Amygdala (tissue), 56 donors: ENCODE measurements around the gene CD163L1.
"Not testable (repeated sequence)": the region's sequence is repeated elsewhere in the genome, so short reads cannot be mapped to it uniquely, and the experiment has no call there.

Experiments used
- DNase-seq, 56 donors: peaks; one replicate each; lab custom pipeline; 2025; lab: John Stamatoyannopoulos, UW

The CD163L1 gene

DNA sequence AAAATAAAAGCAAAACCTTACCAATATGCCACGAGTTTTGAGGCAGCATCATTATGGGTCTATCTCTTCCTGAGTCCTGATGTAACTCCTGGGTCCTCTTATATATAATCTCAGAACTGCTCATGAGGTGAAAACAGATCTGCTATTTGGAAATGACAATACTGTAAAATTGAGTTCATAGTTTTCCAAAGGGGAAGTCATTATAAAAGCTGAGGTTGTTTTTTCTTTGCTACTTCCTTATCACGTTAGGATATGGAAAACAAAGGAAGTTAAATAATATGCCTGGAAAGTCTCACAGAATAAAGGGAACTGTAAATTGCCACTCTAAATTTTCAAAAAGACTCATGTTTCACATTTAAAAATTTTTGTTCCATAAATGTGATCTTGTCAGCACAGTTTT is at the start of gene CD163L1:
CD163L1 (minus strand) TSS at position 78 of the 400 bp plus-strand sequence; CDS start at position 52, 26 bp downstream.
- no peak for DNase-seq

DNA sequence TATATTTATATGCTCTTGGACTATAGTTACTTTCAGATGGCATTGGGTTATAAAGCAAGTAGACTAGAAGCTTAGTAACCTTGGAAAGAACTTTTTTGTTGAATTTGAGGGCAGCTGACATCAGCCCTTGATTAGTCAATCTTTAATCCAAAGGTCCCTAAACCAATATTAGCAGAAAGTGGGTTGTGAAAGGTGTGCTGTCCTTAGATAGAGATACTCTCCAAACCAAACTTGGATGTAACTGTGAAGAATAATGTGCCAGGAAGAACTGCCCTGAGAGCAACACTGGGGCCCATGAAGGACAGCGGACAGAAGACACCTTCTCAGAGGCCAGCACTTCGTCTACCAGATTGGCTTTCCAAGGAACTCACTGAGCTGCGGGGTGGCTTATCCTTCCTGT is 49.1 kb upstream of the CD163L1 start:
- no peak for DNase-seq

GRCh38 chr12:7486512-7486911 is 42.6 kb upstream of the CD163L1 start:
- DNase-seq = no peak

- DNase-seq = no peak
Observed at GRCh38 chr12:7485095-7485494, 41.1 kb upstream of the CD163L1 start.

DNA sequence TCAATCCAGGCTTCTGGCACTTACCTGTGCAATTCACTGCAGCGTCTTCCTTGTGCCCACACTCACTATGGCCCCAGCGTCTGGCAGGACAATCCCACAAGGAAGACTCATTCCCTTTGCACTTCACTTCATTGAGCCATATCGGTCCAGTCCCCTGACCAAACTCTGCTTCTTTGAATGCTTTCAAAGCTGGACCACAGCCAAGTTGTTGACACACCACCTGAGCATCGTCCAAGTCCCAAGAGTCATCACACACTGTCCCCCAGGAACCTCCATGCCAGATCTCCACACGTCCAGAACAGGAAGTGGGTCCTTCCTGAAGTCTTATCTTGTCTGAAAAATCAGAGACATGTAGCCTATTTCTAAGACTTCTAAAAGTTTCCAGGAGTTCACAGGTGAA is 39.4 kb upstream of the CD163L1 start:
- DNase-seq = no peak

- DNase-seq = no peak
Observed at GRCh38 chr12:7479771-7480170, 35.8 kb upstream of the CD163L1 start.

- no peak for DNase-seq
Observed at GRCh38 chr12:7472060-7472459, 28.1 kb upstream of the CD163L1 start.

GRCh38 chr12:7460375-7461259 is 16.7 kb upstream of the CD163L1 start:
- DNase-seq = peak in 18 of 56 donors; percentile 1 to 65 (median 18)

GRCh38 chr12:7459973-7460372 is 16.0 kb upstream of the CD163L1 start:
- DNase-seq = no peak

GRCh38 chr12:7451756-7452155 is 7.8 kb upstream of the CD163L1 start:
- no peak for DNase-seq

GRCh38 chr12:7450667-7451066 is 6.7 kb upstream of the CD163L1 start:
- no peak for DNase-seq

DNA sequence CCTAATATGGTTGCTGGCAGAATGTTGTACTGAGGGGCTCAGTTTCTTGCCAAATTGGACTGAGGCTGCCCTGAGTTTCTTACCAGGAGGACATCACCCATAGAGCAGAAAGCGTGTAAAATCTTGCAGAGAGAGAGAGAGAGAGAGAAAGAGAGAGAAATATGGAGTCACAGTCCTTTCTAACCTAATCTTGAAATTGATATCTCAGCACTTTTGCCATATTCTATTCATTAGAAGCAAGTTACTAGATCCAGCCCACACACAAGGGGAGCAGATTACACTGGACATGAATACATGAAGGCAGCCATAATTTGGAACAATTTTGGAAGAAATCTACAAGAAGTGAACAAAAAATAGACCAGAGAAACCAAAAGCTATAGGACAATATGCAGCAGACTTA is 4.1 kb upstream of the CD163L1 start:
- DNase-seq = no peak

DNA sequence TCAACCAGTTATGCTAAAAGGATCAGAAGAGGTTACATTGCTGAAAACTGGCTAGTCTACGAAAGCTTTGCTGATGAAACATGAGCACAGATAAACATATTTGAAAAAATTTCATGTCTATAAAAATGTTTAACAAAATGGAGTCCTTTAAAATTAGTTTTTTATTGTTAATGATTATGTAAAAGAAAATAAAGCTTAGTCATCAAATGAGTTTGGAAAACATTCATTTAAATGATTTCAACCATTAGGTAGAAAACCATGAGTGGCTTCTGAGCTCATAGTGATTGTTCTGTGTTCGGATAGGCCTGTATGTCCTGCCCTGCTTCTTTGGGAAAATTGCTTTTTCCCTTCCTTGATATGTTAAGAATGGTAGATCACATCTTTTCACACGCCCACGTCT is 584 bp upstream of the CD163L1 start:
- no peak for DNase-seq

DNA sequence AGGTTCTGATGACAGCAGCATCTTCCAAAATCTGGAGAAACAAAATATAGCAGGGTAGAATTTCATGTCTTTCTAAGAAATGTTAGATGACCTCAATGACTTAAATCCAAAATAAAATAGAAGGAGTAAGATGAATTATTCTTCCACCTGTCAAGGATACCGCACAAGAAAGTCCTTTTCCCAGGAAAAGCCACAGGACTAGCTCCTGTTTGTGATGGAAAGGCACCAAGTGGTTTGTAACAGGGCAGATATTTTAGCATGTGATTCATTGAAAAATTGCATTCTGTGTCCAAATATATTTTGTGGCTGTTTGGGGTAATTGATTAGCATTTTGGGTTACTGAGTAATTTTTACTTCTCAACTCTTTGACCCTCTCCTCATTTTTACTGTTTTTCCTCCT is 2.7 kb downstream of the CD163L1 start:
- DNase-seq = no peak

- peak in 13 of 56 donors; percentile 1 to 20 (median 10) for DNase-seq
Observed at GRCh38 chr12:7439579-7440505, 4.1 kb downstream of the CD163L1 start.

- not testable (repeated sequence) for DNase-seq
Observed at GRCh38 chr12:7438291-7438995, 5.5 kb downstream of the CD163L1 start.

DNA sequence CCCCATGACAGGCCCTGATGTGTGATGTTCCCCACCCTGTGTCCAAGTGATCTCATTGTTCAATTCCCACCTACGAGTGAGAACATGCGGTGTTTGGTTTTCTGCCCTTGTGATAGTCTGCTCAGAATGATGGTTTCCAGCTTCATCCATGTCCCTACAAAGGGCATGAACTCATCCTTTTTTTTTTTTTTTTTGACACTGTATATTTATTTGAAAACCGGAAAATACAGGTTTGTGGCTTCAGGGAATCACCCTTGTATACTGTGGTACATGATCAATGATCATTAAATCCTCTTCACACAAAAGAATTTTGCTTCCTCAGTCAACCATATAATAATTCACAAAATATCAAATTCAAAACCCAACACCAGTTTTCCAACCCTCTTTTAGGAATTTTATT is 6.5 kb downstream of the CD163L1 start:
- DNase-seq = not testable (repeated sequence)

GRCh38 chr12:7434670-7435069 is 9.3 kb downstream of the CD163L1 start:
- DNase-seq = no peak

DNA sequence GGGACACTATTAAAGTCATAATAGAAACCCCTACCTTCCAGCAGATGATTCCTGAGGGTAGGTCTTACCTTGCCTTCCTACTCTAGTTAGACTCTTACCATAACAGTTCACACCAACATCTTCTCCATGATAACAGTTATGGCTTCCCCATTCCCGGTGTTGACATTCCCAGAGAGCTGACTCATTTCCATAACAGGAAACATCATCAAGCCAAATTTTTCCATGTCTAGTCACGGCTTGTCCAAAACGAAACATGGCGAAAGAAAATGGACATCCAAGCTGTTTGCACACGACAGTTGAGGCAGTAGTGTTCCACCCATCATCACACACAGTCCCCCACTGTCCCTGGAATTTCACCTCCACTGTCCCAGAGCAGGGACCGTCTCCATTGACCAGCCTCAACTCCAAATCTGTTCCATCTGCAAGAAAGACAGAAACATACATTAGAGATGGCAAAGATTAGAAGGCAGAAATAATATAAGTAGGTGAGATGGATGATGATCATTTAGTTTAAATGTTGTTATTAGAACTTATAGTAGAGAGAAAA is 10.6 kb downstream of the CD163L1 start:
- no peak for DNase-seq

DNA sequence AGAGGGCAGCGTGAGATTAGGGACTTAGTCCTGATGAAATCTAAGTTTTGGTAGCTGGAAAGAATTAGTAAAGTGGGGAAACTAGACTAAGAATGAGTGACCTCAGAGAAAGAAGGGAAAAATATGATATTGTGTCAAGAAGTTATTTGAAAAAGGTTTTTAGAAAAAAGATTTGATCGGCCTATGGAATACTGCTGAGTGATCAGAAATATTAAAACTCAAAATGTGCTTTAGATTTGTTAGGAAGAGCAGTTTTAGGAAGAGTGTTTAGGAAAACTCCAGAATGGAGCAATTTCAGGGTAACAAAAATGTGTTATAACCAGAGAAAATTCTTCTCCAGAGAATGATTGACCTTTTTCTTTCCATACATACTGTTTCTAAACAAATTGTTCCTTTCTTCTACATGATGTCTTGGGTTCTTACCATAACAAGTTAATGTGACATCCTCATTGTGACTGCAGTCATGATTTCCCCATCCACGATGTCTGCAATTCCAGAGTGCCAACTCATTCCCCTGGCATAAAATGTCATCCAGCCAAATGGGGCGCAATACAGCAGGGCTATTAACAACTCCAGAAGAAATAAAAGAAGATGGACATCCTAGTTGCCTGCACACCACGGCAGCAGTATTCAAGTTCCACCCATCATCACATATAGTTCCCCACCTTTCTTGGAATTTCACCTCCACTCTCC is 11.8 kb downstream of the CD163L1 start:
- no peak for DNase-seq
